T-helper 2 cell treated with Interferon-gamma antibody and Interleukin-4, amounts not matched to agents 100 ng/mL and 5 ng/mL, for 36 hours (primary cell): ENCODE data around the gene RHBDD1. TPM values are rescaled to one million over a fixed set of nuclear protein-coding genes. Genes with fewer than 3 reads are reported as not detected.

ENCODE experiments used
- intact Hi-C: fragments of 100-400 bp; cut with micrococcal nuclease; formaldehyde crosslinking; loops from one replicate; pipeline ENCODE4 v1.15.1; 2023
- total RNA-seq: library from RNA; stranded (reverse); gene quantifications from 2 replicates; pipeline ENCODE4 v1.2.3, GENCODE V29; 2022

RHBDD1 gene
- total RNA-seq, 1 donor from 2014 or later: 33.3 TPM

- intact Hi-C loops: no loop called here
Observed at GRCh38 chr2:226978300-226978699, 142.4 kb downstream of the RHBDD1 start.

- intact Hi-C loops: no loop called here
Observed at GRCh38 chr2:226979004-226979403, 143.2 kb downstream of the RHBDD1 start.

GRCh38 chr2:226981791-226982326 is 146.0 kb downstream of the RHBDD1 start:
- intact Hi-C loops: loop anchor here (5.0 to 10.0 kb wide), 2 partner anchors 65 to 327 kb away; no protein-coding TSS in a partner anchor

GRCh38 chr2:226983895-226984749 is 148.3 kb downstream of the RHBDD1 start:
- intact Hi-C loops: loop anchor here (1.0 to 10.0 kb wide), 3 partner anchors 67 to 329 kb away; partner anchors contain the start of gene RHBDD1

GRCh38 chr2:226984750-226985582 is 149.1 kb downstream of the RHBDD1 start:
- intact Hi-C loops: loop anchor here (1.0 to 10.0 kb wide), 6 partner anchors 68 to 1096 kb away; partner anchors contain the start of gene RHBDD1

GRCh38 chr2:226985583-226985946 is 149.7 kb downstream of the RHBDD1 start:
- intact Hi-C loops: loop anchor here (1.0 to 10.0 kb wide), 4 partner anchors 183 to 1096 kb away; no protein-coding TSS in a partner anchor

- intact Hi-C loops: no loop called here
Observed at GRCh38 chr2:226991663-226992062, 155.8 kb downstream of the RHBDD1 start.

- intact Hi-C loops: no loop called here
Observed at GRCh38 chr2:226993171-226993570, 157.3 kb downstream of the RHBDD1 start.

- intact Hi-C loops: no loop called here
Observed at GRCh38 chr2:226994775-226995174, 158.9 kb downstream of the RHBDD1 start.

GRCh38 chr2:226995625-226996041 is 159.8 kb downstream of the RHBDD1 start:
- intact Hi-C loops: no loop called here

GRCh38 chr2:226999661-227000060 is 163.8 kb downstream of the RHBDD1 start:
- intact Hi-C loops: no loop called here

- intact Hi-C loops: no loop called here
Observed at GRCh38 chr2:227000123-227000522, 164.3 kb downstream of the RHBDD1 start.

GRCh38 chr2:227004482-227004881 is 168.6 kb downstream of the RHBDD1 start:
- intact Hi-C loops: no loop called here

- intact Hi-C loops: no loop called here
Observed at GRCh38 chr2:227006189-227006897, 170.5 kb downstream of the RHBDD1 start.

- intact Hi-C loops: no loop called here
Observed at GRCh38 chr2:227007148-227007547, 171.3 kb downstream of the RHBDD1 start.

- intact Hi-C loops: no loop called here
Observed at GRCh38 chr2:227007940-227008339, 172.1 kb downstream of the RHBDD1 start.

- intact Hi-C loops: no loop called here
Observed at GRCh38 chr2:227010433-227010832, 174.6 kb downstream of the RHBDD1 start.

- intact Hi-C loops: no loop called here
Observed at GRCh38 chr2:227013330-227013729, 177.5 kb downstream of the RHBDD1 start.

GRCh38 chr2:227013881-227014280 is 178.0 kb downstream of the RHBDD1 start:
- intact Hi-C loops: no loop called here

GRCh38 chr2:227016894-227017293 is 181.0 kb downstream of the RHBDD1 start:
- intact Hi-C loops: no loop called here

GRCh38 chr2:227020416-227020815 is 184.6 kb downstream of the RHBDD1 start:
- intact Hi-C loops: no loop called here
